Middle frontal gyrus (tissue), 1 donor: Measurements from ENCODE around the gene FARP1.

ENCODE experiments used
- DNase-seq: peaks from one replicate; pipeline ENCODE4 v3.0.0-alpha.2; 2015; ENCODE audit warnings: low spot score; ENCODE audit errors: extremely low spot score

Gene FARP1

DNA sequence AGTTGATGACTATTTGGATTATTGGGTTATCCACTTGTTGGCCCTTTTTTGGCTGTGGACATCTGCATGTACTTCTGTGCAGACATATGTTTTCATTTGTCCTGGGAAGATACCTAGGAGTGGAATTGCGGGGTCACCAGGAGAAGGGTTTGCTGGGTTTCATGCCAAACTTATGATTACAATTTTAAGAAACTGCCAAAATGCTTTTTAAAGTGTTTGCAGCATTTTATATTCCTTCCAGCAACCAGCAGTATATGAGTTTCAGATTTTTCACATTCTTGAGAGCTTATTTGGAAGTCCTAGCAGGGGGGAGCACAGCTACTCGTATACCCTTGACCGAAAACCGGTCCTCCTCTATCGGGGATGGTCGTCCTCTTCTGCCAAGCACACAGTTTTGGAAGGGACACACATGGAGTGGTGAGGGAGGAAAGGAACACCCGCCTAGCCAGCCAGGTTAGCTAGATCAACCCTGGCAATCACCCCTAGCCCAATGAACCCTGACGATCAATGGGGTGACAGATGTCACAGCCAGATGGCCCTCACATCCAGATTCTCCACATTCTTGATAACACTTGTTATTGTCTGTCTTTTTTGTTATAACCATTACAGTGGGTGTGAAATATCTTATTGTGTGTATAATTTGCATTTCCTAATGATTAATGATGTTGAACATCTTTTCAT, 60.9 kb downstream of the FARP1 start:
- DNase-seq, result no peak

GRCh38 chr13:98204546-98204945, 61.7 kb downstream of the FARP1 start:
- DNase-seq, result no peak

- DNase-seq, result no peak
Observed at GRCh38 chr13:98206946-98207345, 64.1 kb downstream of the FARP1 start.

DNA sequence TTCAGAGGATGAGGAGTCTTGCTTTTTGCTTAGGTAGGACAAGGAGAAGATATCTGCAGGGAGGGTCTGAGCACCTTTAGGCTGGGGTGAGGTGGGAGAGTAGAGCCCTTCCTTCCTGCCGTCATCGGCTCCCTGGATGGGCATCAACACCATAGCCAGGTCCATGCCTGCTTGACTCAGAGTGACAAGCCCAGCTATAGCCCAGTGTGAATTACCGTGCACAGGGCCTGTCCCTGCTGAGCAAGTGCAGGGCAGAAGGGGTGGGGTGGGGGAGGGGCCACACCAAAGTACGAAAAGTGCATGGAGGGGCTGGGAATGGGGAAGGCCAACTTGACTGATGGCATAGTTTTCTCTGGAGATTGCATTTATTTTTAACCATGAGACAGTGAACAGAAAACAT, 64.5 kb downstream of the FARP1 start:
- no peak for DNase-seq

DNA sequence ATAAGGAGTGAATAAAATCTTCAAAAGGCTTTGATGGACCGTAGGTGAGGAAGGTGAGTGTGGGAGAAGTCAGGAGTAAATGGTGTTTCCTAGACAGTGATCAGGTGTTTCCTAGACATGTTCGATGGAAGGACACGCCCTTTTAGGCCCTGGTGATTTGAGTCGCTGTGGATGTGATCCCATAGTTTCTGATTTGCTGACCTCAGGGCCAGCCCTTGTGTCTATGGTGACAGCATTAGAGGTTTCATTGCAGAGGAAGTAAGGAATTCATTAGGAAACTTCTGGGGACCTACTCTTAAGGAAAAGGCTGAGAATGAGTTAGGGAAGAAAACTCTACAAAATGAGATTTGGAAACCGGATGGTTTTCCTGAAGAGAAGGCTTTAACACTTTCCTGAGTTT, 65.7 kb downstream of the FARP1 start:
- no peak for DNase-seq

DNA sequence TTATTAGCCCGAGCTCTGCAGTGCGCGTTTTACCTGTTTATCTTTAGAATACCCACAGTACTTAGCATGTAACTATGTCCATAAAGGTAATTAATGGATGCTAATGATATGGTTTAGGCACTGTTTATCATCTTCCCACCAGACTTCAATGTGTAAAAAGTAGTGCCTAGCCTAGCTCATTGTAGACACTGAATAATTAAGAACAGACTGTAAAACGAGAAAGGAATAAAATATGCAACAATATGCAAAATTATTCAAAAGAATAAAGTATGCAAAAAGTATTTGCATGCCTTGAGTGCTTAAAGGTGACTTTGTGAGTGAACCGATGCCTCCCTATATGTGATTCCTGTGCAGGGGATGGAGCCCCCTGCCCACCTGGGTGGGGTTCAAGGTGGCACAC, 69.9 kb downstream of the FARP1 start:
- DNase-seq, result no peak

- DNase-seq, result no peak
Observed at GRCh38 chr13:98213354-98213753, 70.5 kb downstream of the FARP1 start.

DNA sequence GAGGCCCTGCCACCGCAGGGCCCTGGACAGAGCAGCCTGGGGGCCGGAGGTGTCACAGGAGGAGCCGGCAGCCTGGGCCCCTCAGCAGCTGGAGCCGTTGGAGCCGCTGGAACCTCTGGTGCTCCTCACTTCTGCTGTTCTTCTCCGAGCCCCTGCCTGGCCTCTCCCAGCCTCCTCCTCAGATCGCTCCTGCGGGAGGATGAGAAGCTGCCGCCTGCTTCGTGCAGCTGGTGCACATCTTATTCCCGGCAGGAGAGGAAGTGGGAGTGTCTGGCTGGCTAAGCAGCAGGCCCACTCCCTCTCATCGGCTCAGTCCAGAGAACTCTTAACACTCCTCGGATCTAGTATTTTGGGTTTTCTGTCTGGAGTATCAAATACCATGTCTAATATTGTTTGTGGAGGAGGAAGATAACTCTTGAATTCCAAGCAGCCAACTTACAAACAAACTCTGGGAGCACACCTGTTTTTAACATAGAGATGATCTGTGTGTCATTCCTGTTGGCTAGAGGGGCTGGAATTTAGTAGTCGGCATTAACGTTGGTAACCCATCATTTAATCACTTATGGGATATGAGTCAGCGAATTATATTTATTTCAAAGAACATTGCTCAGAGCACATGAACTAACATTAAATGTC, 71.2 kb downstream of the FARP1 start:
- DNase-seq, result peak; percentile 10

- DNase-seq, result no peak
Observed at GRCh38 chr13:98214707-98215106, 71.8 kb downstream of the FARP1 start.

DNA sequence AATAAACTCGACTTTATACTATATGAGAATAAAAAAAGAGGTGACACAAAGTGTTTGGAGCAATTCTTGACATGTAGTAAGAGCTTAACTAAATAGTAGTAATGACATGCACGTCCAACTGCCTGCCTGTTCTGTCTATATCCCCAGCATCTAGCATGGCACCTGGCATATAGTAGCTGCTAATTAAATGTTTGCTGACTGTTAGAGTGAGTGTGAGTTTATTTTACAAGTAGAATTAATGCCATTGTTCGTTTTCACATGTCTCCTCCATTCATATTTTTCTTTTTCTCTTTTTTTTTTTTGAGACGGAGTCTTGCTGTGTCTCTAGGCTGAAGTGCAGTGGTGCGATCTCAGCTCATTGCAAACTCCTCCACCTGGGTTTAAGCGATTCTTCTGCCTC, 72.6 kb downstream of the FARP1 start:
- DNase-seq, result no peak

DNA sequence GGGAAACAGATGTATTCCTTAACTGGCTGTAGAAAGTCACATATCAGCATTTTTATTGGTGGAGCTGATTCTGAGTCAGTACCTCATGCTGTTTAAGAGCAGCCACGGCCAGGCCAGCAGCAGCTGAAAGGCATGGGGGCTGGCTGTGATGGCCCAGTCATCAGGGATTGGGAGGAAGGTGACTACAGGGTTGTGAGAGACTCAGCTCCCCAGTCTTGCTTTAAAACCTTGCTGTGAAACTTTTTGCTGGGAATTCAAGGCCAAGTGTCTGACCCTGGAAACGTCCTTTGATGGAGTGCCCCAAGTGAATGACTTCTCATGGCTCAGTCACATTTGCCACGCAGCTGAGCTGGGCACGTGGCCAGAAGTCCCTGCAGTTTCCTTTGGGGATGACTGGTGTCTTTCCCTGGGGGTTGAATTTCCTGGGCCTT, 73.3 kb downstream of the FARP1 start:
- DNase-seq, result no peak

DNA sequence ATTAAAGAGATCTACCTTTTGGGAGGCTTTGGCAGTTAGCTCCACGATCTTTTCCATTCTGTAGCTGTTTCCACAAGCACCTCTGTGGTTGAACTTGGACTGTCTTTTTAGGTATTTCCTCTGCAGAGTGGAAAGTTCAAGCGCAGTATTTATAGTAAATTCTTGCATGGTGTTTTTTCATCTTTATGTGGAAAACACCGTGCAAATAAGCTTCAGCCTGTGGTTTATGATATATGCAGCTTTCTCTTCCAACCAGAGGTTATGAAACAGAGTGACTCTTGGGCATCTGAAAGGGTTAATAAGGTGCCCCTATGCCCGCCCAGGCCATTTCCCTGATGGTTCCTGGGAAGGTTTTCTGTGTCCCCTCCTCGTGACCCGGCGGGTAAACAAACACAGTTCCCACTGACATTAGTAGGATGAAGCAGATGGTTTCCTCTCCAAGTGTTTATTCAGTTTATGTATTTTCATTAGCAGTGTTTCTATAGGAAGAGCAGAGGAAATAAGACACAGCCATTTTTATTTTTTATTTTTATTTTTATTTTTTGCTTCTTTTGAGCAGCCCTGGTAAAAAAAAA, 73.9 kb downstream of the FARP1 start:
- DNase-seq, result no peak

DNA sequence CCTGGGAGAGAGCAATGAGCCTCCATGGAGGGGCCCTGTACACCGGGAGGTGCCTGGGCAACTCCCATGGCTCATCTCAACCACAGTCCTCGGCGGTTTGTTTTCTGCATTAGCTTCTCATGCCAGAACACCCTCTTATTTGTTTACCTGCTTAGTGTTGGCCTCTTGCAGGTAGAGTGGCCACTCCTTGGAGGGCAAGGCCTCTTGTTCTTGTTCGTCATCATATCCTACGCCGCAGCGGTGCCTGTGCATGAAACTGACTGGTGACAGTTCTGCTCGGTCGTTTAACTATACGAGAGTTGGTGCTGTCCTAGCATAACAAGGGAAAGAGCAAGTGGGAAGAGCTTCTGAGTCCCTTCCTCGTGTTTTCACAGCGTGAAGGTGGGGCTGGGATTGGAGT, 74.7 kb downstream of the FARP1 start:
- no peak for DNase-seq

- DNase-seq, result no peak
Observed at GRCh38 chr13:98219685-98220084, 76.8 kb downstream of the FARP1 start.

- DNase-seq, result no peak
Observed at GRCh38 chr13:98220271-98220791, 77.4 kb downstream of the FARP1 start.

GRCh38 chr13:98221234-98221633, 78.3 kb downstream of the FARP1 start:
- no peak for DNase-seq

GRCh38 chr13:98222081-98222554, 79.2 kb downstream of the FARP1 start:
- no peak for DNase-seq

GRCh38 chr13:98222816-98223215, 79.9 kb downstream of the FARP1 start:
- no peak for DNase-seq

DNA sequence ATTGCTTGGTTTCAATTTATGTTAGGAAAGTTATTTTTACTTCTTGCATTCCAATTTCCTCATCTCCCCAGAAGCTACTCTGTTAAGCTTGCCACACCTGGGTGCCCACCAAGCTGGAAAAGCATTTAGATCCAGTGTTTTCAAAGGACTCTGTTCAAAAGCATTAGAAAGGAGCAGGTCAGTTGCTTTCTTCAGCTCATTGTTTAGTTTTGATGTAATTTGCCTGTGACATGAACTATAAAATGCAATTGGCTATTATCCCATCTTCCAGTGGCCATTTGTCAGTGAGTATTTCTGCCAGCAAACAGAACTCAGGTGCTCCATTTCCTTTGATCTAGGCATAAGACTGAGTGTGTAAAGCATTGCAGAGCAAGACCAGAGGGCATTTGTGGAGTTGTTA, 80.8 kb downstream of the FARP1 start:
- DNase-seq, result no peak

- no peak for DNase-seq
Observed at GRCh38 chr13:98224557-98224956, 81.7 kb downstream of the FARP1 start.

GRCh38 chr13:98225036-98225940, 82.4 kb downstream of the FARP1 start:
- DNase-seq, result peak; percentile 18

GRCh38 chr13:98226496-98226895, 83.6 kb downstream of the FARP1 start:
- DNase-seq, result no peak
